Measurements from ENCODE around the gene MATK.
A peak's percentile ranks its signal among the peaks of the same experiment; 100 is the strongest.
"Not testable (repeated sequence)": the region's sequence is repeated elsewhere in the genome, so short reads cannot be mapped to it uniquely, and the experiment has no call there.

The MATK gene

GRCh38 chr19:3762501-3763459 lies 23.4 kb downstream of the MATK start, which contains the start of gene MRPL54:
Gene MRPL54 (plus strand): TSS chr19:3762682. CDS start chr19:3762701, 19 bp downstream.
- Mint-ChIP-seq H3K36me3 (ENCODE audit: low read depth) (peaks cover 62% of the 10 kb centered on the region), H3K9me3 (no peaks in the 10 kb centered on the region), H3K27ac (peak within 1 kb of the TSS; percentile 96), H3K4me3 (peak within 1 kb of the TSS; percentile 96), H3K4me1 (ENCODE audit: low read depth) (peaks cover 37% of the 10 kb centered on the region), H3K27me3 (no peaks in the 10 kb centered on the region)
- intact Hi-C loops (cut with micrococcal nuclease) = loop anchor here (5.0 kb wide), 1 partner anchor 60 kb away; no protein-coding TSS in a partner anchor

- Mint-ChIP-seq H3K4me1 (ENCODE audit: low read depth) (peaks cover 37% of the 10 kb centered on the region), H3K27me3 (no peaks in the 10 kb centered on the region), H3K4me3 (peak overlapping the region; percentile 96), H3K9me3 (no peaks in the 10 kb centered on the region), H3K36me3 (ENCODE audit: low read depth) (peaks cover 62% of the 10 kb centered on the region), H3K27ac (peak overlapping the region; percentile 96)
- intact Hi-C loops (cut with micrococcal nuclease) = loop anchor here (5.0 kb wide), 1 partner anchor 60 kb away; no protein-coding TSS in a partner anchor
Measured at GRCh38 chr19:3762130-3762473, 24.1 kb downstream of the MATK start.

GRCh38 chr19:3761382-3762129 lies 24.6 kb downstream of the MATK start, which contains the start of gene APBA3:
Gene APBA3 (minus strand): TSS chr19:3761692. CDS start chr19:3760264, 1,428 bp downstream.
- Mint-ChIP-seq H3K4me1 (ENCODE audit: low read depth) (peaks cover 35% of the 10 kb centered on the region), H3K9me3 (no peaks in the 10 kb centered on the region), H3K36me3 (ENCODE audit: low read depth) (peaks cover 61% of the 10 kb centered on the region), H3K27me3 (no peaks in the 10 kb centered on the region), H3K4me3 (peak within 1 kb of the TSS; percentile 96), H3K27ac (peak within 1 kb of the TSS; percentile 96)
- intact Hi-C loops (cut with micrococcal nuclease) = loop anchor here (5.0 kb wide), 1 partner anchor 61 kb away; no protein-coding TSS in a partner anchor

- Mint-ChIP-seq H3K36me3 (ENCODE audit: low read depth) (peaks cover 58% of the 10 kb centered on the region), H3K4me1 (ENCODE audit: low read depth) (peaks cover 29% of the 10 kb centered on the region), H3K27ac (peak overlapping the region; percentile 96), H3K4me3 (peak overlapping the region; percentile 96), H3K9me3 (no peaks in the 10 kb centered on the region), H3K27me3 (no peaks in the 10 kb centered on the region)
- intact Hi-C loops (cut with micrococcal nuclease) = loop anchor here (5.0 kb wide), 1 partner anchor 61 kb away; no protein-coding TSS in a partner anchor
Measured at GRCh38 chr19:3760871-3761361, 25.3 kb downstream of the MATK start.

GRCh38 chr19:3759482-3760254 lies 26.5 kb downstream of the MATK start:
- no peaks in the 10 kb centered on the region for H3K27me3 Mint-ChIP-seq
- H3K4me3 Mint-ChIP-seq = no peak overlapping the region
- peaks cover 29% of the 10 kb centered on the region for H3K4me1 Mint-ChIP-seq (ENCODE audit: low read depth)
- H3K9me3 Mint-ChIP-seq = no peaks in the 10 kb centered on the region
- no peak overlapping the region for H3K27ac Mint-ChIP-seq
- H3K36me3 Mint-ChIP-seq (ENCODE audit: low read depth) = peaks cover 57% of the 10 kb centered on the region
- intact Hi-C loops (cut with micrococcal nuclease) = loop anchor here (5.0 kb wide), 1 partner anchor 63 kb away; no protein-coding TSS in a partner anchor

- Mint-ChIP-seq H3K36me3 (ENCODE audit: low read depth) (peaks cover 71% of the 10 kb centered on the region), H3K4me1 (ENCODE audit: low read depth) (peaks cover 29% of the 10 kb centered on the region)
- intact Hi-C loops (cut with micrococcal nuclease); H3K27me3 Mint-ChIP-seq; H3K4me3 Mint-ChIP-seq; H3K9me3 Mint-ChIP-seq; H3K27ac Mint-ChIP-seq: not testable (repeated sequence)
Measured at GRCh38 chr19:3758297-3758696, 27.9 kb downstream of the MATK start.

GRCh38 chr19:3757705-3758104 lies 28.5 kb downstream of the MATK start:
- intact Hi-C loops (cut with micrococcal nuclease); H3K27ac Mint-ChIP-seq; H3K27me3 Mint-ChIP-seq; H3K4me3 Mint-ChIP-seq; H3K9me3 Mint-ChIP-seq: not testable (repeated sequence)
- Mint-ChIP-seq H3K4me1 (ENCODE audit: low read depth) (peaks cover 29% of the 10 kb centered on the region), H3K36me3 (ENCODE audit: low read depth) (peaks cover 77% of the 10 kb centered on the region)

GRCh38 chr19:3753631-3754410 lies 32.4 kb downstream of the MATK start:
- Mint-ChIP-seq H3K36me3 (ENCODE audit: low read depth) (peaks cover 90% of the 10 kb centered on the region), H3K4me1 (ENCODE audit: low read depth) (no peaks in the 10 kb centered on the region), H3K4me3 (no peak overlapping the region), H3K27ac (no peak overlapping the region), H3K27me3 (no peaks in the 10 kb centered on the region), H3K9me3 (no peaks in the 10 kb centered on the region)
- intact Hi-C loops (cut with micrococcal nuclease) = no loop called here

GRCh38 chr19:3752492-3752891 lies 33.7 kb downstream of the MATK start:
- H3K36me3 Mint-ChIP-seq (ENCODE audit: low read depth) = peaks cover 77% of the 10 kb centered on the region
- intact Hi-C loops (cut with micrococcal nuclease) = no loop called here
- no peak overlapping the region for H3K27ac Mint-ChIP-seq
- no peaks in the 10 kb centered on the region for H3K9me3 Mint-ChIP-seq
- no peaks in the 10 kb centered on the region for H3K27me3 Mint-ChIP-seq
- no peaks in the 10 kb centered on the region for H3K4me1 Mint-ChIP-seq (ENCODE audit: low read depth)
- H3K4me3 Mint-ChIP-seq = no peak overlapping the region

GRCh38 chr19:3751236-3751635 lies 34.9 kb downstream of the MATK start:
- H3K4me1 Mint-ChIP-seq (ENCODE audit: low read depth) = no peaks in the 10 kb centered on the region

GRCh38 chr19:3750211-3750610 lies 36.0 kb downstream of the MATK start:
- H3K4me1 Mint-ChIP-seq (ENCODE audit: low read depth) = no peaks in the 10 kb centered on the region
- H3K27me3 Mint-ChIP-seq = no peaks in the 10 kb centered on the region
- H3K4me3 Mint-ChIP-seq = no peak overlapping the region
- intact Hi-C loops (cut with micrococcal nuclease) = no loop called here
- H3K36me3 Mint-ChIP-seq (ENCODE audit: low read depth) = peaks cover 60% of the 10 kb centered on the region
- no peaks in the 10 kb centered on the region for H3K9me3 Mint-ChIP-seq
- no peak overlapping the region for H3K27ac Mint-ChIP-seq

More at GRCh38 chr19:3751236-3751635, 34.9 kb downstream of the MATK start:
- intact Hi-C loops (cut with micrococcal nuclease) = no loop called here
- no peak overlapping the region for H3K27ac Mint-ChIP-seq
- peaks cover 68% of the 10 kb centered on the region for H3K36me3 Mint-ChIP-seq (ENCODE audit: low read depth)
- H3K4me3 Mint-ChIP-seq = no peak overlapping the region
- no peaks in the 10 kb centered on the region for H3K9me3 Mint-ChIP-seq
- no peaks in the 10 kb centered on the region for H3K27me3 Mint-ChIP-seq

GRCh38 chr19:3748965-3749364 lies 37.2 kb downstream of the MATK start:
- intact Hi-C loops (cut with micrococcal nuclease) = no loop called here
- Mint-ChIP-seq H3K27me3 (no peaks in the 10 kb centered on the region), H3K4me1 (ENCODE audit: low read depth) (no peaks in the 10 kb centered on the region), H3K4me3 (no peak overlapping the region), H3K9me3 (no peaks in the 10 kb centered on the region), H3K27ac (no peak overlapping the region), H3K36me3 (ENCODE audit: low read depth) (peaks cover 48% of the 10 kb centered on the region)

Measured in dendritic cell treated with granulocyte-macrophage colony-stimulating factor and Interleukin-4, amounts not matched to agents 40 ng/mL and 50 ng/mL, for 4 days (primary cell).